GM21381 (cell line): ENCODE measurements around the gene DENND1C.

Source experiments
- ATAC-seq: cut with Tn5 transposase; IDR thresholded peaks from one replicate; pipeline ENCODE4 v1.9.1; 2021; ENCODE audit warnings: mild to moderate bottlenecking, moderate library complexity; ENCODE audit not compliant: unreplicated experiment

The DENND1C gene

GRCh38 chr19:6481541-6482342, at the start of gene DENND1C:
Gene DENND1C, minus strand, starts transcription at chr19:6481787. Its CDS starts 92 bp downstream, at chr19:6481695.
- peak; percentile 65 for ATAC-seq

GRCh38 chr19:6530386-6531162, 49.0 kb upstream of the DENND1C start, which contains the start of gene TNFSF9:
Gene TNFSF9, plus strand, starts transcription at chr19:6531026. Its CDS starts 11 bp downstream, at chr19:6531037.
- peak; percentile 28 for ATAC-seq

GRCh38 chr19:6529937-6530385, 48.4 kb upstream of the DENND1C start:
- ATAC-seq, result no peak

GRCh38 chr19:6529351-6529750, 47.8 kb upstream of the DENND1C start:
- no peak for ATAC-seq

- no peak for ATAC-seq
Measured at GRCh38 chr19:6528544-6529121, 47.0 kb upstream of the DENND1C start.

- peak; percentile 40 for ATAC-seq
Measured at GRCh38 chr19:6527893-6528543, 46.4 kb upstream of the DENND1C start.

- no peak for ATAC-seq
Measured at GRCh38 chr19:6524311-6524710, 42.7 kb upstream of the DENND1C start.

GRCh38 chr19:6522712-6523111, 41.1 kb upstream of the DENND1C start:
- ATAC-seq, result no peak

GRCh38 chr19:6521718-6522646, 40.4 kb upstream of the DENND1C start:
- ATAC-seq, result peak; percentile 38

- no peak for ATAC-seq
Measured at GRCh38 chr19:6519289-6519688, 37.7 kb upstream of the DENND1C start.

GRCh38 chr19:6518145-6518911, 36.7 kb upstream of the DENND1C start:
- ATAC-seq, result no peak

GRCh38 chr19:6516659-6517291, 35.2 kb upstream of the DENND1C start:
- peak; percentile 45 for ATAC-seq

- ATAC-seq, result peak; percentile 43
Measured at GRCh38 chr19:6516018-6516658, 34.6 kb upstream of the DENND1C start.

GRCh38 chr19:6514926-6515544, 33.4 kb upstream of the DENND1C start:
- no peak for ATAC-seq

GRCh38 chr19:6514089-6514488, 32.5 kb upstream of the DENND1C start:
- no peak for ATAC-seq

GRCh38 chr19:6510618-6511017, 29.0 kb upstream of the DENND1C start:
- ATAC-seq, result no peak

GRCh38 chr19:6509118-6509971, 27.8 kb upstream of the DENND1C start:
- no peak for ATAC-seq
